IMR-90 (cell line): Measurements from ENCODE around the gene ANGPTL1. TPM values are rescaled to one million over a fixed set of nuclear protein-coding genes. Genes with fewer than 3 reads are reported as not detected.
A peak's percentile ranks its signal among the peaks of the same experiment; 100 is the strongest.

Experiments used
- ATAC-seq: fragments of 200-7000 bp; cut with Tn5 transposase; 2 replicates; pipeline ENCODE4 v1.9.1; 2020; ENCODE audit warnings: low read depth, mild to moderate bottlenecking, moderate library complexity
- BruUV-seq: library from RNA; stranded (reverse); fragments of 400-500 nt; replicated peaks from 2 replicates; lab custom pipeline; 2021; lab: Mats Ljungman, UMichigan
- CTCF ChIA-PET: fragments of 300-600 bp; formaldehyde crosslinking; extraction: SDS; loops from one replicate; lab custom pipeline; 2021; ENCODE audit warnings: antibody characterized with exemption; lab: Yijun Ruan, JAX
- POLR2A ChIA-PET: fragments of 300-600 bp; sonication (Branson Sonifier 250); formaldehyde crosslinking; loops from one replicate; lab custom pipeline; 2022; ENCODE audit warnings: antibody characterized with exemption; ENCODE audit not compliant: unreplicated experiment; lab: Charles Lee
- DNase-seq: peaks from one replicate; pipeline ENCODE4 v3.0.0; 2013
- H2AFZ ChIP-seq: replicated peaks from 2 replicates; pipeline ENCODE3; 2013; ENCODE audit warnings: low read length, mild to moderate bottlenecking; ENCODE audit not compliant: poor library complexity
- H2AK5ac ChIP-seq: 2 replicates; pipeline ENCODE4 v1.6.1; 2013; ENCODE audit warnings: low read depth, low read length, inconsistent platforms
- H2AK9ac ChIP-seq: replicated peaks from 2 replicates; pipeline ENCODE3; 2013; ENCODE audit warnings: mild to moderate bottlenecking, low read depth, low read length, moderate library complexity; ENCODE audit not compliant: poor library complexity
- H2BK120ac ChIP-seq: 2 replicates; pipeline ENCODE4 v1.6.1; 2013; ENCODE audit warnings: low read depth, low read length, inconsistent platforms
- H2BK15ac ChIP-seq: 3 replicates; pipeline ENCODE4 v1.6.1; 2013; ENCODE audit warnings: low read depth, low read length, inconsistent platforms
- H2BK20ac ChIP-seq: 2 replicates; pipeline ENCODE4 v1.6.1; 2013; ENCODE audit warnings: low read depth, mild to moderate bottlenecking, inconsistent platforms, low read length, moderate library complexity
- H2BK5ac ChIP-seq: 2 replicates; pipeline ENCODE4 v1.6.1; 2013; ENCODE audit warnings: mild to moderate bottlenecking, low read depth, low read length, inconsistent platforms; ENCODE audit not compliant: poor library complexity, severe bottlenecking
- H3K14ac ChIP-seq: replicated peaks from 2 replicates; pipeline ENCODE4 v1.6.1; 2013; ENCODE audit warnings: low read depth, low read length, inconsistent platforms
- H3K18ac ChIP-seq: 2 replicates; pipeline ENCODE4 v1.6.1; 2013; ENCODE audit warnings: low read depth, low read length, control low read depth
- H3K23ac ChIP-seq: 2 replicates; pipeline ENCODE4 v1.6.1; 2013; ENCODE audit warnings: low read depth, low read length, inconsistent platforms
- H3K27ac ChIP-seq: 2 replicates; pipeline ENCODE4 v1.5.1; 2013; ENCODE audit warnings: mild to moderate bottlenecking, control low read depth, low read length; ENCODE audit not compliant: insufficient read depth
- H3K27me3 ChIP-seq: 2 replicates; pipeline ENCODE4 v1.6.1; 2013; ENCODE audit warnings: low read length; ENCODE audit not compliant: control insufficient read depth, insufficient read depth
- H3K36me3 ChIP-seq: 2 replicates; pipeline ENCODE4 v1.6.1; 2013; ENCODE audit warnings: low read length, mixed read lengths; ENCODE audit not compliant: control insufficient read depth, insufficient read depth
- H3K4ac ChIP-seq: 2 replicates; pipeline ENCODE4 v1.6.1; 2013; ENCODE audit warnings: low read depth, low read length, inconsistent platforms
- H3K4me1 ChIP-seq: 2 replicates; pipeline ENCODE4 v1.6.1; 2013; ENCODE audit warnings: low read length, mixed read lengths; ENCODE audit not compliant: control insufficient read depth, insufficient read depth
- H3K4me2 ChIP-seq: 2 replicates; pipeline ENCODE4 v1.6.1; 2013; ENCODE audit warnings: low read depth, mild to moderate bottlenecking, control low read depth, low read length, moderate library complexity
- H3K4me3 ChIP-seq: 2 replicates; pipeline ENCODE4 v1.5.1; 2013; ENCODE audit warnings: low read depth, mild to moderate bottlenecking, control low read depth, low read length, moderate library complexity; ENCODE audit not compliant: insufficient read depth
- H3K56ac ChIP-seq: 2 replicates; pipeline ENCODE4 v1.6.1; 2013; ENCODE audit warnings: low read length, inconsistent platforms; ENCODE audit not compliant: insufficient read depth; ENCODE audit errors: extremely low read depth
- H3K79me1 ChIP-seq, 2 experiments: 2 replicates each; pipeline ENCODE4 v1.6.1; 2013; ENCODE audit warnings: low read length in 2 of 2, inconsistent platforms in 1 of 2, low read depth in 1 of 2
- H3K9ac ChIP-seq: 2 replicates; pipeline ENCODE4 v1.6.1; 2013; ENCODE audit warnings: low read depth, low read length, control low read depth
- H3K9me1 ChIP-seq: 2 replicates; pipeline ENCODE4 v1.6.1; 2013; ENCODE audit warnings: low read length, inconsistent platforms; ENCODE audit not compliant: insufficient read depth
- H3K9me3 ChIP-seq: 2 replicates; pipeline ENCODE4 v1.6.1; 2013; ENCODE audit warnings: low read length; ENCODE audit not compliant: control insufficient read depth, insufficient read depth
- H4K20me1 ChIP-seq: 2 replicates; pipeline ENCODE4 v1.6.1; 2013; ENCODE audit warnings: low read length, inconsistent platforms; ENCODE audit not compliant: insufficient read depth
- H4K5ac ChIP-seq: 2 replicates; pipeline ENCODE4 v1.6.1; 2013; ENCODE audit warnings: mild to moderate bottlenecking, low read depth, low read length, control low read depth
- H4K8ac ChIP-seq, 2 experiments: 2 replicates each; pipeline ENCODE4 v1.6.1; 2013; ENCODE audit warnings: low read depth in 2 of 2, low read length in 2 of 2, control low read depth in 1 of 2, inconsistent platforms in 1 of 2
- H4K91ac ChIP-seq: 2 replicates; pipeline ENCODE4 v1.6.1; 2013; ENCODE audit warnings: low read depth, low read length, inconsistent platforms; ENCODE audit not compliant: insufficient read depth
- CTCF ChIP-seq: conservative IDR thresholded peaks from 2 replicates; pipeline ENCODE4 v1.5.1; 2012; ENCODE audit warnings: mild to moderate bottlenecking, low read depth, low read length, improper control_type of control experiment
- MAFK ChIP-seq: IDR thresholded peaks from 2 replicates; pipeline ENCODE4 v1.6.1; 2012; ENCODE audit warnings: low read depth, low read length, improper control_type of control experiment
- MXI1 ChIP-seq: IDR thresholded peaks from 2 replicates; pipeline ENCODE4 v1.6.1; 2012; ENCODE audit warnings: low read depth, mild to moderate bottlenecking, low read length, moderate library complexity, borderline replicate concordance
- WGBS, 2 experiments: methylation state at CpG; one replicate each; pipeline versions ENCODE4 v1.1.5 to v1.1.7; 2013; ENCODE audit warnings: missing lambda C conversion rate in 2 of 2; ENCODE audit not compliant: insufficient read length in 1 of 2; ENCODE audit errors: extremely low coverage in 2 of 2; 5-methylcytosine and 5-hydroxymethylcytosine counted together
- dilution Hi-C: fragments of 300-500 bp; cut with HindIII; formaldehyde crosslinking; loops from one replicate; pipeline ENCODE4 v1.14.3; 2018; ENCODE audit warnings: low sequenced_read_pairs; ENCODE audit not compliant: unreplicated experiment
- in situ Hi-C: fragments of 300-500 bp; cut with MboI; formaldehyde crosslinking; loops from 3 replicates; pipeline ENCODE4 v1.14.3; 2019; ENCODE audit warnings: low sequenced_read_pairs, inconsistent platforms, mixed read lengths
- intact Hi-C: fragments of 100-400 bp; cut with micrococcal nuclease; formaldehyde crosslinking; loops from 2 replicates; pipeline ENCODE4 v1.10.0; 2022
- polyA plus RNA-seq, 3 experiments: library from polyadenylated mRNA; depleted of rRNA; stranded (reverse); fragments of >200 nt; gene quantifications; 2 replicates each; pipeline ENCODE4 v1.2.3, GENCODE V29; 2012; ENCODE audit warnings: low replicate concordance in 1 of 3
- total RNA-seq: library from RNA; depleted of rRNA; stranded (reverse); fragments of >200 nt; gene quantifications from 2 replicates; pipeline ENCODE4 v1.2.3, GENCODE V29; 2012
- TF ChIP-seq, protein P1 (sequence below): fragments of 150-350 bp; IDR thresholded peaks from 2 replicates; pipeline ENCODE4 v1.6.1; 2016; ENCODE audit warnings: low read depth, mild to moderate bottlenecking, low read length, moderate library complexity, borderline replicate concordance

ANGPTL1 gene
- total and polyA plus RNA-seq, 2 of the 4 experiments (the other 2 are of a cell fraction): under 0.01 to 0.03 TPM

DNA sequence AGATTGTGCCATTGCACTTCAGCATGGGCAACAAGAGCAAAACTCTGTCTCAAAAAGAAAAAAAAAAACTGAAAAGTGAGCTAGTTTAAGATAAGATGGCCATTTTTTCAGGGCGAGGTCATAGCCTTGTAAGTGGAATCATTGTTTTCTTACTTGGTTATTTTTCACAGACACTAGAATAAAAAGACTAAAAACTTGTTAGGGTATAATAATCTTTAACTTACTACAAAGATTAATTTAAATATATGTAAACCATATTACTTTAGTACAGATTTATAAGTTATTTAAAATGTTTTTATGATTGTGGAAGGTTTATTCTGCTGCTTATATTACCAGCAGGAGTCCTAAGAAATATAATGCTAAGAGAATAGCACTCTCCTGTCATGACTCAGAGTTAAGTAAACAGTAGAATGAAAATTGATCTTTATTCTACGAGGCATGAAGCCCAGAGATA lies 23.5 kb downstream of the ANGPTL1 start:
- Histone ChIP-seq H2AFZ (no peak overlapping the region), H3K36me3 (peaks cover 11% of the 10 kb centered on the region), H4K91ac (no peak overlapping the region), H3K27ac (no peak overlapping the region), H3K23ac (no peak overlapping the region), H3K14ac (no peak overlapping the region), H2BK5ac (no peak overlapping the region), H2BK15ac (no peak overlapping the region), H3K4ac (no peak overlapping the region), H4K20me1 (no peaks in the 10 kb centered on the region), H3K18ac (no peak overlapping the region), H4K5ac (no peak overlapping the region), H2AK9ac (no peak overlapping the region), H4K8ac (no peak overlapping the region), H3K9ac (no peak overlapping the region), H3K27me3 (no peaks in the 10 kb centered on the region), H2BK20ac (no peak overlapping the region), H3K4me2 (no peak overlapping the region), H3K9me1 (no peaks in the 10 kb centered on the region), H3K4me3 (no peak overlapping the region), H3K56ac (no peak overlapping the region), H2BK120ac (no peak overlapping the region), H3K79me1 (0 out of 4 replicates have a peak, but pooled peaks cover 0 to 6% of the 10 kb centered on the region in 2 experiments), H3K9me3 (no peaks in the 10 kb centered on the region), H2AK5ac (no peak overlapping the region), H3K4me1 (peaks cover 3% of the 10 kb centered on the region; the same call in 1 of the 2 replicates)
- TF ChIP-seq MAFK: no peak
- TF ChIP-seq CTCF: no peak; the same call in 1 of the 2 replicates
- TF ChIP-seq, protein P1, sequence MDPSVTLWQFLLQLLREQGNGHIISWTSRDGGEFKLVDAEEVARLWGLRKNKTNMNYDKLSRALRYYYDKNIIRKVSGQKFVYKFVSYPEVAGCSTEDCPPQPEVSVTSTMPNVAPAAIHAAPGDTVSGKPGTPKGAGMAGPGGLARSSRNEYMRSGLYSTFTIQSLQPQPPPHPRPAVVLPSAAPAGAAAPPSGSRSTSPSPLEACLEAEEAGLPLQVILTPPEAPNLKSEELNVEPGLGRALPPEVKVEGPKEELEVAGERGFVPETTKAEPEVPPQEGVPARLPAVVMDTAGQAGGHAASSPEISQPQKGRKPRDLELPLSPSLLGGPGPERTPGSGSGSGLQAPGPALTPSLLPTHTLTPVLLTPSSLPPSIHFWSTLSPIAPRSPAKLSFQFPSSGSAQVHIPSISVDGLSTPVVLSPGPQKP: no peak
- TF ChIP-seq MXI1: no peak
- POLR2A ChIA-PET: no interaction called here
- ATAC-seq: peak; percentile 82
- BruUV-seq: no TSS peak
- CTCF ChIA-PET: interaction anchor here (0.6 kb wide), 1 partner anchor 64 kb away, joined by 4 read pairs; no protein-coding TSS in a partner anchor
- in situ Hi-C loops: no loop called here
- dilution Hi-C loops: no loop called here
- intact Hi-C loops: loop anchor here (5.0 kb wide), 1 partner anchor 35 kb away; no protein-coding TSS in a partner anchor
- no CpG with 5 or more reads among the region's 2 CpGs for WGBS, 2 experiments
- DNase-seq: peak; percentile 86
